ENCODE measurements around the gene STK10.
"Not testable (repeated sequence)": the region's sequence is repeated elsewhere in the genome, so short reads cannot be mapped to it uniquely, and the experiment has no call there.

The STK10 gene

GRCh38 chr5:172164769-172165212 lies 23.2 kb downstream of the STK10 start:
- no peak for DNase-seq

- DNase-seq: no peak
Measured at GRCh38 chr5:172163346-172163745, 24.7 kb downstream of the STK10 start.

GRCh38 chr5:172162987-172163343 lies 25.1 kb downstream of the STK10 start:
- DNase-seq: no peak

- no peak for DNase-seq
Measured at GRCh38 chr5:172162323-172162986, 25.6 kb downstream of the STK10 start.

GRCh38 chr5:172160506-172160905 lies 27.5 kb downstream of the STK10 start:
- DNase-seq: no peak

GRCh38 chr5:172159016-172159415 lies 29.0 kb downstream of the STK10 start:
- no peak for DNase-seq

GRCh38 chr5:172156541-172156994 lies 31.5 kb downstream of the STK10 start:
- no peak for DNase-seq

- not testable (repeated sequence) for DNase-seq
Measured at GRCh38 chr5:172155101-172155500, 32.9 kb downstream of the STK10 start.

GRCh38 chr5:172153695-172154094 lies 34.3 kb downstream of the STK10 start:
- DNase-seq: no peak

- DNase-seq: no peak
Measured at GRCh38 chr5:172151661-172152210, 36.3 kb downstream of the STK10 start.

- no peak for DNase-seq
Measured at GRCh38 chr5:172150514-172151425, 37.3 kb downstream of the STK10 start.

GRCh38 chr5:172149481-172149880 lies 38.5 kb downstream of the STK10 start:
- not testable (repeated sequence) for DNase-seq

- DNase-seq: no peak
Measured at GRCh38 chr5:172149073-172149472, 39.0 kb downstream of the STK10 start.

- DNase-seq: no peak
Measured at GRCh38 chr5:172148381-172148780, 39.6 kb downstream of the STK10 start.

- no peak for DNase-seq
Measured at GRCh38 chr5:172147857-172148256, 40.2 kb downstream of the STK10 start.

GRCh38 chr5:172146748-172147092 lies 41.3 kb downstream of the STK10 start:
- DNase-seq: no peak

- DNase-seq: no peak
Measured at GRCh38 chr5:172145870-172146747, 41.9 kb downstream of the STK10 start.

GRCh38 chr5:172144931-172145869 lies 42.8 kb downstream of the STK10 start:
- DNase-seq: no peak

- no peak for DNase-seq
Measured at GRCh38 chr5:172144291-172144815, 43.7 kb downstream of the STK10 start.

- DNase-seq: no peak
Measured at GRCh38 chr5:172143875-172144274, 44.1 kb downstream of the STK10 start.

GRCh38 chr5:172142709-172143215 lies 45.3 kb downstream of the STK10 start:
- DNase-seq: no peak
